ENCODE measurements around the gene IL17RA.

DNA sequence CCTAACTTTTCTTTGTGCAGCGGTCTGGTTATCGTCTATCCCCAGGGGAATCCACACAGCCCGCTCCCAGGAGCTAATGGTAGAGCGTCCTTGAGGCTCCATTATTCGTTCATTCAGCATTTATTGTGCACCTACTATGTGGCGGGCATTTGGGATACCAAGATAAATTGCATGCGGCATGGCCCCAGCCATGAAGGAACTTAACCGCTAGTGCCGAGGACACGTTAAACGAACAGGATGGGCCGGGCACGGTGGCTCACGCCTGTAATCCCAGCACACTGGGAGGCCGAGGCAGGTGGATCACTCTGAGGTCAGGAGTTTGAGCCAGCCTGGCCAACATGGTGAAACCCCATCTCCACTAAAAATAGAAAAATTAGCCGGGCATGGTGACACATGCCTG lies 25.2 kb downstream of the IL17RA start:
- TF ChIP-seq, protein P1, sequence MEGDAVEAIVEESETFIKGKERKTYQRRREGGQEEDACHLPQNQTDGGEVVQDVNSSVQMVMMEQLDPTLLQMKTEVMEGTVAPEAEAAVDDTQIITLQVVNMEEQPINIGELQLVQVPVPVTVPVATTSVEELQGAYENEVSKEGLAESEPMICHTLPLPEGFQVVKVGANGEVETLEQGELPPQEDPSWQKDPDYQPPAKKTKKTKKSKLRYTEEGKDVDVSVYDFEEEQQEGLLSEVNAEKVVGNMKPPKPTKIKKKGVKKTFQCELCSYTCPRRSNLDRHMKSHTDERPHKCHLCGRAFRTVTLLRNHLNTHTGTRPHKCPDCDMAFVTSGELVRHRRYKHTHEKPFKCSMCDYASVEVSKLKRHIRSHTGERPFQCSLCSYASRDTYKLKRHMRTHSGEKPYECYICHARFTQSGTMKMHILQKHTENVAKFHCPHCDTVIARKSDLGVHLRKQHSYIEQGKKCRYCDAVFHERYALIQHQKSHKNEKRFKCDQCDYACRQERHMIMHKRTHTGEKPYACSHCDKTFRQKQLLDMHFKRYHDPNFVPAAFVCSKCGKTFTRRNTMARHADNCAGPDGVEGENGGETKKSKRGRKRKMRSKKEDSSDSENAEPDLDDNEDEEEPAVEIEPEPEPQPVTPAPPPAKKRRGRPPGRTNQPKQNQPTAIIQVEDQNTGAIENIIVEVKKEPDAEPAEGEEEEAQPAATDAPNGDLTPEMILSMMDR (optimal IDR thresholded peaks at IDR 0.05 in 1 of 3, IDR thresholded peaks at IDR 0.05 in 1 of 3, conservative IDR thresholded peaks at IDR 0.05 in 1 of 3; ENCODE audit: extremely low read depth in 1 of 3, insufficient read depth in 2 of 3, low read length in 3 of 3): no peak
- TF ChIP-seq EZH2 (IDR thresholded peaks at IDR 0.05; ENCODE audit: low read length): no peak

All from keratinocyte (primary cell).